ENCODE measurements around the gene PARD3.

GRCh38 chr10:34535872-34536271 lies 279.2 kb downstream of the PARD3 start:
- TF ChIP-seq, protein P1, sequence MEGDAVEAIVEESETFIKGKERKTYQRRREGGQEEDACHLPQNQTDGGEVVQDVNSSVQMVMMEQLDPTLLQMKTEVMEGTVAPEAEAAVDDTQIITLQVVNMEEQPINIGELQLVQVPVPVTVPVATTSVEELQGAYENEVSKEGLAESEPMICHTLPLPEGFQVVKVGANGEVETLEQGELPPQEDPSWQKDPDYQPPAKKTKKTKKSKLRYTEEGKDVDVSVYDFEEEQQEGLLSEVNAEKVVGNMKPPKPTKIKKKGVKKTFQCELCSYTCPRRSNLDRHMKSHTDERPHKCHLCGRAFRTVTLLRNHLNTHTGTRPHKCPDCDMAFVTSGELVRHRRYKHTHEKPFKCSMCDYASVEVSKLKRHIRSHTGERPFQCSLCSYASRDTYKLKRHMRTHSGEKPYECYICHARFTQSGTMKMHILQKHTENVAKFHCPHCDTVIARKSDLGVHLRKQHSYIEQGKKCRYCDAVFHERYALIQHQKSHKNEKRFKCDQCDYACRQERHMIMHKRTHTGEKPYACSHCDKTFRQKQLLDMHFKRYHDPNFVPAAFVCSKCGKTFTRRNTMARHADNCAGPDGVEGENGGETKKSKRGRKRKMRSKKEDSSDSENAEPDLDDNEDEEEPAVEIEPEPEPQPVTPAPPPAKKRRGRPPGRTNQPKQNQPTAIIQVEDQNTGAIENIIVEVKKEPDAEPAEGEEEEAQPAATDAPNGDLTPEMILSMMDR (IDR thresholded peaks at IDR 0.05), result no peak
- no peak for TF ChIP-seq POLR2A (IDR thresholded peaks at IDR 0.05)
